IPS-18a (cell line): Measurements from ENCODE around the gene MEI1.

Experiments used
- H3K27ac ChIP-seq: one replicate; pipeline ENCODE4 v1.5.1; 2013; ENCODE audit warnings: low read length
- H3K27me3 ChIP-seq: one replicate; pipeline ENCODE4 v1.6.1; 2013; ENCODE audit warnings: mild to moderate bottlenecking, low read length; ENCODE audit not compliant: control insufficient read depth, insufficient read depth
- H3K36me3 ChIP-seq: one replicate; pipeline ENCODE4 v1.6.1; 2013; ENCODE audit warnings: low read depth, low read length; ENCODE audit not compliant: control insufficient read depth
- H3K4me1 ChIP-seq: one replicate; pipeline ENCODE4 v1.6.1; 2013; ENCODE audit warnings: low read depth, low read length; ENCODE audit not compliant: control insufficient read depth
- H3K4me3 ChIP-seq: one replicate; pipeline ENCODE4 v1.5.1; 2013; ENCODE audit warnings: low read length
- H3K9ac ChIP-seq: one replicate; pipeline ENCODE4 v1.6.1; 2013; ENCODE audit warnings: mild to moderate bottlenecking, low read length, moderate library complexity
- H3K9me3 ChIP-seq: one replicate; pipeline ENCODE4 v1.6.1; 2013; ENCODE audit warnings: low read depth, low read length; ENCODE audit not compliant: control insufficient read depth

Gene MEI1

GRCh38 chr22:41840216-41840615 lies 140.9 kb downstream of the MEI1 start:
- no peak overlapping the region for H3K4me3 ChIP-seq
- H3K27me3 ChIP-seq: no peaks in the 10 kb centered on the region
- no peak overlapping the region for H3K9ac ChIP-seq
- H3K27ac ChIP-seq: no peak overlapping the region
- peaks cover 11% of the 10 kb centered on the region for H3K4me1 ChIP-seq
- H3K9me3 ChIP-seq: no peaks in the 10 kb centered on the region
- H3K36me3 ChIP-seq: peaks cover 53% of the 10 kb centered on the region

- Histone ChIP-seq H3K36me3 (peaks cover 46% of the 10 kb centered on the region), H3K4me3 (no peak overlapping the region), H3K27ac (no peak overlapping the region), H3K27me3 (no peaks in the 10 kb centered on the region), H3K9me3 (no peaks in the 10 kb centered on the region), H3K9ac (no peak overlapping the region), H3K4me1 (peaks cover 20% of the 10 kb centered on the region)
These were observed 141.9 kb downstream of the MEI1 start for GRCh38 chr22:41841085-41841712.

GRCh38 chr22:41842996-41843970 lies 144.0 kb downstream of the MEI1 start:
- no peaks in the 10 kb centered on the region for H3K9me3 ChIP-seq
- no peak overlapping the region for H3K27ac ChIP-seq
- H3K36me3 ChIP-seq: peaks cover 32% of the 10 kb centered on the region
- no peaks in the 10 kb centered on the region for H3K27me3 ChIP-seq
- H3K4me1 ChIP-seq: peaks cover 33% of the 10 kb centered on the region
- H3K9ac ChIP-seq: no peak overlapping the region
- H3K4me3 ChIP-seq: no peak overlapping the region

GRCh38 chr22:41844036-41844435 lies 144.7 kb downstream of the MEI1 start:
- Histone ChIP-seq H3K9me3 (no peaks in the 10 kb centered on the region), H3K27ac (no peak overlapping the region), H3K9ac (no peak overlapping the region), H3K27me3 (no peaks in the 10 kb centered on the region), H3K4me1 (peaks cover 33% of the 10 kb centered on the region), H3K36me3 (peaks cover 27% of the 10 kb centered on the region), H3K4me3 (no peak overlapping the region)

GRCh38 chr22:41844513-41844912 lies 145.2 kb downstream of the MEI1 start:
- Histone ChIP-seq H3K36me3 (peaks cover 25% of the 10 kb centered on the region), H3K9me3 (no peaks in the 10 kb centered on the region), H3K27ac (no peak overlapping the region), H3K4me3 (no peak overlapping the region), H3K4me1 (peaks cover 33% of the 10 kb centered on the region), H3K27me3 (no peaks in the 10 kb centered on the region), H3K9ac (no peak overlapping the region)

GRCh38 chr22:41845380-41846267 lies 146.3 kb downstream of the MEI1 start:
- Histone ChIP-seq H3K4me1 (peaks cover 33% of the 10 kb centered on the region), H3K27me3 (no peaks in the 10 kb centered on the region), H3K4me3 (no peak overlapping the region), H3K36me3 (peaks cover 22% of the 10 kb centered on the region), H3K9me3 (no peaks in the 10 kb centered on the region), H3K27ac (no peak overlapping the region), H3K9ac (no peak overlapping the region)

GRCh38 chr22:41846268-41846987 lies 147.1 kb downstream of the MEI1 start:
- peaks cover 14% of the 10 kb centered on the region for H3K36me3 ChIP-seq
- peaks cover 33% of the 10 kb centered on the region for H3K4me1 ChIP-seq
- H3K4me3 ChIP-seq: no peak overlapping the region
- no peak overlapping the region for H3K27ac ChIP-seq
- no peaks in the 10 kb centered on the region for H3K27me3 ChIP-seq
- H3K9me3 ChIP-seq: no peaks in the 10 kb centered on the region
- no peak overlapping the region for H3K9ac ChIP-seq

- Histone ChIP-seq H3K9me3 (no peaks in the 10 kb centered on the region), H3K4me3 (no peak overlapping the region), H3K27ac (no peak overlapping the region), H3K9ac (no peak overlapping the region), H3K27me3 (no peaks in the 10 kb centered on the region), H3K4me1 (peaks cover 33% of the 10 kb centered on the region), H3K36me3 (peaks cover 10% of the 10 kb centered on the region)
These were observed 148.0 kb downstream of the MEI1 start for GRCh38 chr22:41847300-41847699.

- Histone ChIP-seq H3K9ac (no peak overlapping the region), H3K27ac (no peak overlapping the region), H3K27me3 (no peaks in the 10 kb centered on the region), H3K9me3 (no peaks in the 10 kb centered on the region), H3K4me3 (no peak overlapping the region), H3K4me1 (peaks cover 33% of the 10 kb centered on the region), H3K36me3 (peaks cover 6% of the 10 kb centered on the region)
These were observed 149.2 kb downstream of the MEI1 start for GRCh38 chr22:41848468-41848867.
